ENCODE results near the gene KRT74. TPM values are rescaled to one million over a fixed set of nuclear protein-coding genes. Genes with fewer than 3 reads are reported as not detected.

KRT74 gene
- polyA plus RNA-seq, 1 donor (not counting 4 experiments of a cell fraction or from before 2014, with no cell fraction given) = 0.17 TPM

DNA sequence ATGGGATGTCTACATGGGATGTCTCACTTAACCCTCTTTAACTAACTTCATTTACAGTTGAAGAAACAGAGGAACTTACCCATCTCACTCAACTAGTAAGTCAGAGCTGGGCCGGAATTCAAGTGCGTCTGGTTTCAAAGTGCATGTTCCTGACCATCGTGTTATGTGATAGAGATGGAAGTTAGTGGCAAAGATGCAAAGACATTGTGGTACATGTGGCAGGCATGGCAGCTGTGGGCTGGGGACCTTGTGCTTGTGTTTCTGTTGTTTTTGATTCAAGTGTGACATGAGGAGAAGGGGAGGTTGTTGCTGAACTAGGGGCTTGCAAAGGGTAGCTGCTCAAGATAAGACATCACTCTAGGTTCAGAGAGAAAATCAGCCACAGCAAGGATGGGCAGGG lies 2.3 kb upstream of the KRT74 start:
- H4K20me1 ChIP-seq (ENCODE audit: control insufficient read depth, extremely low read depth, insufficient read depth, low read length) = no peaks in the 10 kb centered on the region
- H3K9me1 ChIP-seq (ENCODE audit: control insufficient read depth, extremely low read depth, insufficient read depth, low read length) = peaks cover under 1% of the 10 kb centered on the region
- H3K4me3 ChIP-seq (ENCODE audit: control insufficient read depth in 2 of 3, extremely low read depth in 1 of 3, insufficient read depth in 2 of 3, low read depth in 1 of 3, low read length in 3 of 3) = no peak overlapping the region
- H3K4me1 ChIP-seq (ENCODE audit: control insufficient read depth, extremely low read depth, insufficient read depth, low read length) = peaks cover 29% of the 10 kb centered on the region
- H3K9ac ChIP-seq (ENCODE audit: control insufficient read depth, extremely low read depth, insufficient read depth, low read length) = no peak overlapping the region
- no peaks in the 10 kb centered on the region for H3K36me3 ChIP-seq (ENCODE audit: control insufficient read depth in 2 of 2, extremely low read depth in 1 of 2, insufficient read depth in 2 of 2, low read length in 2 of 2)
- no peak overlapping the region for H3K27ac ChIP-seq (ENCODE audit: control insufficient read depth, insufficient read depth, low read length)
- H2AFZ ChIP-seq (ENCODE audit: control insufficient read depth, low read length) = no peak overlapping the region
- no peak for DNase-seq (ENCODE audit: low read depth, low spot score)
- no peaks in the 10 kb centered on the region for H3K27me3 ChIP-seq (ENCODE audit: control insufficient read depth, extremely low read depth, insufficient read depth, low read length)
- dilution Hi-C loops (cut with MboI; ENCODE audit: extremely low pct_ligation_motif_present, low sequenced_read_pairs) = no loop called here
- peak; percentile 62 for FAIRE-seq
- H3K79me2 ChIP-seq (ENCODE audit: control insufficient read depth, insufficient read depth, low read length) = no peaks in the 10 kb centered on the region
- H3K9me3 ChIP-seq (ENCODE audit: control insufficient read depth, low read depth, low read length) = no peaks in the 10 kb centered on the region
- TF ChIP-seq, protein P1, sequence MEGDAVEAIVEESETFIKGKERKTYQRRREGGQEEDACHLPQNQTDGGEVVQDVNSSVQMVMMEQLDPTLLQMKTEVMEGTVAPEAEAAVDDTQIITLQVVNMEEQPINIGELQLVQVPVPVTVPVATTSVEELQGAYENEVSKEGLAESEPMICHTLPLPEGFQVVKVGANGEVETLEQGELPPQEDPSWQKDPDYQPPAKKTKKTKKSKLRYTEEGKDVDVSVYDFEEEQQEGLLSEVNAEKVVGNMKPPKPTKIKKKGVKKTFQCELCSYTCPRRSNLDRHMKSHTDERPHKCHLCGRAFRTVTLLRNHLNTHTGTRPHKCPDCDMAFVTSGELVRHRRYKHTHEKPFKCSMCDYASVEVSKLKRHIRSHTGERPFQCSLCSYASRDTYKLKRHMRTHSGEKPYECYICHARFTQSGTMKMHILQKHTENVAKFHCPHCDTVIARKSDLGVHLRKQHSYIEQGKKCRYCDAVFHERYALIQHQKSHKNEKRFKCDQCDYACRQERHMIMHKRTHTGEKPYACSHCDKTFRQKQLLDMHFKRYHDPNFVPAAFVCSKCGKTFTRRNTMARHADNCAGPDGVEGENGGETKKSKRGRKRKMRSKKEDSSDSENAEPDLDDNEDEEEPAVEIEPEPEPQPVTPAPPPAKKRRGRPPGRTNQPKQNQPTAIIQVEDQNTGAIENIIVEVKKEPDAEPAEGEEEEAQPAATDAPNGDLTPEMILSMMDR (optimal IDR thresholded peaks at IDR 0.05 in 1 of 3, IDR thresholded peaks at IDR 0.05 in 1 of 3, conservative IDR thresholded peaks at IDR 0.05 in 1 of 3; ENCODE audit: extremely low read depth in 1 of 3, insufficient read depth in 2 of 3, low read length in 3 of 3) = no peak
- TF ChIP-seq EZH2 (IDR thresholded peaks at IDR 0.05; ENCODE audit: low read length) = no peak
- no peak overlapping the region for H3K4me2 ChIP-seq (ENCODE audit: control insufficient read depth, extremely low read depth, insufficient read depth, low read depth, low read length)

- dilution Hi-C loops (cut with MboI; ENCODE audit: extremely low pct_ligation_motif_present, low sequenced_read_pairs) = no loop called here
- DNase-seq (ENCODE audit: low read depth, low spot score) = no peak
- H3K27ac ChIP-seq (ENCODE audit: control insufficient read depth, insufficient read depth, low read length) = no peak overlapping the region
- TF ChIP-seq, protein P1 (optimal IDR thresholded peaks at IDR 0.05 in 1 of 3, IDR thresholded peaks at IDR 0.05 in 1 of 3, conservative IDR thresholded peaks at IDR 0.05 in 1 of 3; ENCODE audit: extremely low read depth in 1 of 3, insufficient read depth in 2 of 3, low read length in 3 of 3) = no peak
- no peak for TF ChIP-seq EZH2 (IDR thresholded peaks at IDR 0.05; ENCODE audit: low read length)
- no peaks in the 10 kb centered on the region for H3K9me1 ChIP-seq (ENCODE audit: control insufficient read depth, extremely low read depth, insufficient read depth, low read length)
- H3K9ac ChIP-seq (ENCODE audit: control insufficient read depth, extremely low read depth, insufficient read depth, low read length) = no peak overlapping the region
- H3K4me3 ChIP-seq (ENCODE audit: control insufficient read depth in 2 of 3, extremely low read depth in 1 of 3, insufficient read depth in 2 of 3, low read depth in 1 of 3, low read length in 3 of 3) = no peak overlapping the region
- no peak overlapping the region for H3K4me2 ChIP-seq (ENCODE audit: control insufficient read depth, extremely low read depth, insufficient read depth, low read depth, low read length)
- no peak overlapping the region for H2AFZ ChIP-seq (ENCODE audit: control insufficient read depth, low read length)
- H3K36me3 ChIP-seq (ENCODE audit: control insufficient read depth in 2 of 2, extremely low read depth in 1 of 2, insufficient read depth in 2 of 2, low read length in 2 of 2) = no peaks in the 10 kb centered on the region
- no peaks in the 10 kb centered on the region for H3K27me3 ChIP-seq (ENCODE audit: control insufficient read depth, extremely low read depth, insufficient read depth, low read length)
- no peaks in the 10 kb centered on the region for H3K79me2 ChIP-seq (ENCODE audit: control insufficient read depth, insufficient read depth, low read length)
- no peak for FAIRE-seq
- no peaks in the 10 kb centered on the region for H3K9me3 ChIP-seq (ENCODE audit: control insufficient read depth, low read depth, low read length)
- H4K20me1 ChIP-seq (ENCODE audit: control insufficient read depth, extremely low read depth, insufficient read depth, low read length) = no peaks in the 10 kb centered on the region
- peaks cover 22% of the 10 kb centered on the region for H3K4me1 ChIP-seq (ENCODE audit: control insufficient read depth, extremely low read depth, insufficient read depth, low read length)
Measured at GRCh38 chr12:52575256-52575655, 1.6 kb upstream of the KRT74 start.
